Smooth muscle cell (in vitro differentiated cells): ENCODE results near the gene FCER1G. TPM values are rescaled to one million over a fixed set of nuclear protein-coding genes. Genes with fewer than 3 reads are reported as not detected.
A peak's percentile ranks its signal among the peaks of the same experiment; 100 is the strongest.

Experiments used
- DNase-seq: peaks from one replicate; lab custom pipeline; 2025; ENCODE audit not compliant: unreplicated experiment; lab: John Stamatoyannopoulos, UW
- H2AFZ ChIP-seq: fragments of 200-600 bp; sonication (generic); 2 replicates; pipeline ENCODE4 v1.6.0; 2016; ENCODE audit warnings: antibody characterized with exemption, low read depth, mild to moderate bottlenecking
- H3F3A ChIP-seq: fragments of 200-600 bp; sonication (generic); 2 replicates; pipeline ENCODE4 v1.6.0; 2017; ENCODE audit warnings: antibody characterized with exemption, low read depth
- H3K27ac ChIP-seq: fragments of 200-600 bp; sonication (generic); 2 replicates; pipeline ENCODE4 v1.5.1; 2016; ENCODE audit warnings: low read depth, mild to moderate bottlenecking
- H3K27me3 ChIP-seq: fragments of 200-600 bp; sonication (generic); 2 replicates; pipeline ENCODE4 v1.6.1; 2016; ENCODE audit warnings: low read depth, mild to moderate bottlenecking
- H3K36me3 ChIP-seq: fragments of 200-600 bp; sonication (generic); 2 replicates; pipeline ENCODE4 v1.5.1; 2016; ENCODE audit warnings: low read depth
- H3K4me1 ChIP-seq: fragments of 200-600 bp; sonication (generic); 2 replicates; pipeline ENCODE4 v1.5.1; 2016; ENCODE audit warnings: low read depth
- H3K4me2 ChIP-seq: fragments of 200-600 bp; sonication (generic); 2 replicates; pipeline ENCODE4 v1.6.0; 2016; ENCODE audit warnings: mild to moderate bottlenecking
- H3K4me3 ChIP-seq: fragments of 200-600 bp; sonication (generic); 2 replicates; pipeline ENCODE4 v1.5.1; 2016; ENCODE audit warnings: mild to moderate bottlenecking
- H3K79me2 ChIP-seq: fragments of 200-600 bp; sonication (generic); 2 replicates; pipeline ENCODE4 v1.6.0; 2016; ENCODE audit warnings: low read depth, mild to moderate bottlenecking
- H3K9ac ChIP-seq: fragments of 200-600 bp; sonication (generic); 2 replicates; pipeline ENCODE4 v1.6.0; 2016; ENCODE audit warnings: low read depth
- H3K9me3 ChIP-seq: fragments of 200-600 bp; sonication (generic); replicated peaks from 2 replicates; pipeline ENCODE4 v1.5.1; 2016; ENCODE audit warnings: low read depth
- H4K20me1 ChIP-seq: fragments of 200-600 bp; sonication (generic); 2 replicates; pipeline ENCODE4 v1.6.0; 2016; ENCODE audit warnings: low read depth
- CTCF ChIP-seq: fragments of 200-600 bp; sonication (generic); IDR thresholded peaks from 2 replicates; pipeline ENCODE4 v1.5.1; 2017; ENCODE audit warnings: borderline replicate concordance, mild to moderate bottlenecking, antibody characterized with exemption; ENCODE audit not compliant: insufficient read depth, poor library complexity, severe bottlenecking
- WGBS: methylation state at CpG from one replicate; pipeline ENCODE4 v1.1.7; 2016; ENCODE audit warnings: low lambda C conversion rate; 5-methylcytosine and 5-hydroxymethylcytosine counted together
- polyA plus RNA-seq: library from polyadenylated mRNA; unstranded; fragments of >200 nt; fragmentation: Nextera tagmentation; extraction: Ambion mirVana; gene quantifications from 2 replicates; pipeline ENCODE4 v1.2.1, GENCODE V29; 2016
- total RNA-seq: library from RNA; depleted of rRNA; stranded (reverse); fragments of >200 nt; gene quantifications from 2 replicates; pipeline ENCODE4 v1.2.3, GENCODE V29; 2014

Gene FCER1G
- total RNA-seq (not detected in 2 replicates), polyA plus RNA-seq (0.78 and 0.98 TPM in 2 replicates)

- TF ChIP-seq CTCF, result no peak
- no peaks in the 10 kb centered on the region for H3K9me3 ChIP-seq
- H3K27me3 ChIP-seq, result no peaks in the 10 kb centered on the region
- no peak for DNase-seq
- peak within 1 kb of the TSS; percentile 79 for H3K4me2 ChIP-seq
- peaks cover 27% of the 10 kb centered on the region for H3K36me3 ChIP-seq
- peaks cover 15% of the 10 kb centered on the region for H3F3A ChIP-seq
- H3K27ac ChIP-seq, result peak within 1 kb of the TSS; percentile 92
- H4K20me1 ChIP-seq, result no peaks in the 10 kb centered on the region
- no peak within 1 kb of the TSS for H3K9ac ChIP-seq
- WGBS, result 93% methylated on average over 10 of the region's 10 CpGs
- H3K4me1 ChIP-seq, result peaks cover 13% of the 10 kb centered on the region
- no peak within 1 kb of the TSS for H2AFZ ChIP-seq
- H3K79me2 ChIP-seq, result no peaks in the 10 kb centered on the region
- H3K4me3 ChIP-seq, result no peak within 1 kb of the TSS
Measured at GRCh38 chr1:161215076-161215475, at the start of gene FCER1G. Gene FCER1G, plus strand, starts transcription at chr1:161215295. Its CDS starts 27 bp downstream, at chr1:161215322.

- H3K4me2 ChIP-seq, result peak within 1 kb of the TSS; percentile 96
- peak within 1 kb of the TSS; percentile 43 for H2AFZ ChIP-seq
- WGBS, result under 1% methylated on average over 53 of the region's 54 CpGs
- H3F3A ChIP-seq, result peaks cover 10% of the 10 kb centered on the region
- peak within 1 kb of the TSS; percentile 99 for H3K27ac ChIP-seq
- peak within 1 kb of the TSS; percentile 58 for H3K4me3 ChIP-seq
- H3K36me3 ChIP-seq, result no peaks in the 10 kb centered on the region
- peak within 1 kb of the TSS; percentile 96 for H3K9ac ChIP-seq
- DNase-seq, result peak; percentile 78
- H3K4me1 ChIP-seq, result peaks cover 11% of the 10 kb centered on the region
- peak; percentile 36 for TF ChIP-seq CTCF
- H3K9me3 ChIP-seq, result no peaks in the 10 kb centered on the region
- H3K27me3 ChIP-seq, result no peaks in the 10 kb centered on the region
- H4K20me1 ChIP-seq, result no peaks in the 10 kb centered on the region
- no peaks in the 10 kb centered on the region for H3K79me2 ChIP-seq
Measured at GRCh38 chr1:161165742-161166668, 49.1 kb upstream of the FCER1G start, which contains the start of gene PPOX. Gene PPOX, plus strand, starts transcription at chr1:161166426. Its CDS starts 422 bp downstream, at chr1:161166848.

GRCh38 chr1:161166669-161167548 lies 48.2 kb upstream of the FCER1G start:
- Histone ChIP-seq H3K27ac (peak overlapping the region; percentile 99), H4K20me1 (no peaks in the 10 kb centered on the region), H2AFZ (peak overlapping the region; percentile 43), H3F3A (peaks cover 10% of the 10 kb centered on the region), H3K9me3 (no peaks in the 10 kb centered on the region), H3K79me2 (no peaks in the 10 kb centered on the region), H3K4me1 (peaks cover 11% of the 10 kb centered on the region), H3K36me3 (no peaks in the 10 kb centered on the region), H3K27me3 (no peaks in the 10 kb centered on the region), H3K4me2 (peak overlapping the region; percentile 96), H3K4me3 (peak overlapping the region; percentile 58), H3K9ac (peak overlapping the region; percentile 96)
- no peak for DNase-seq
- no peak for TF ChIP-seq CTCF
- 11% methylated on average over 33 of the region's 33 CpGs for WGBS
